Left lung (tissue), 10 donors: ENCODE data around the gene POU1F1. TPM values are rescaled to one million over a fixed set of nuclear protein-coding genes. Genes with fewer than 3 reads are reported as not detected.

Experiments
- ATAC-seq: fragments of 200-7000 bp; cut with Tn5 transposase; one replicate; pipeline ENCODE4 v1.9.1; 2020; ENCODE audit warnings: moderate library complexity
- DNase-seq, 4 donors: peaks; one replicate each; pipeline ENCODE4 v3.0.0-alpha.2; 2013 to 2020
- H3K27ac ChIP-seq, 2 donors: fragments of 200-600 bp; sonication (generic) in 1 of 2; one replicate each; pipeline versions ENCODE4 v1.5.0 to v1.8.0; 2020 to 2021
- H3K27me3 ChIP-seq, 2 donors: fragments of 200-600 bp; sonication (generic) in 1 of 2; one replicate each; pipeline versions ENCODE4 v1.5.0 to v1.8.0; 2020 to 2021
- H3K36me3 ChIP-seq, 2 donors: fragments of 200-600 bp; sonication (generic) in 1 of 2; one replicate each; pipeline versions ENCODE4 v1.5.0 to v1.8.0; 2020 to 2021
- H3K4me1 ChIP-seq, 2 donors: fragments of 200-600 bp; one replicate each; pipeline ENCODE4 v1.8.0; 2021
- H3K4me3 ChIP-seq, 2 donors: fragments of 200-600 bp; sonication (generic) in 1 of 2; one replicate each; pipeline versions ENCODE4 v1.5.0 to v1.8.0; 2020 to 2021; ENCODE audit warnings: mild to moderate bottlenecking in 1 of 2
- H3K9me3 ChIP-seq, 2 donors: fragments of 200-600 bp; sonication (generic) in 1 of 2; one replicate each; pipeline versions ENCODE4 v1.5.0 to v1.8.0; 2020 to 2021
- intact Hi-C, 2 donors: fragments of 100-400 bp; cut with DNase I; formaldehyde crosslinking; loops; one replicate each; pipeline versions ENCODE4 v1.11.2 to v1.14.2; 2022
- polyA plus RNA-seq, 6 donors: library from polyadenylated mRNA; unstranded; fragments of 120-200 nt; gene quantifications; one replicate each; pipeline ENCODE4 v1.2.1, GENCODE V29; 2013; ENCODE audit not compliant: insufficient read length in 6 of 6
- total RNA-seq, 2 donors: library from RNA; stranded (reverse); fragmentation: NEBNext Ultra II Directional; extraction: Animal tissue kit (Norgen Biotek cat#: 25700); gene quantifications; one replicate each; pipeline ENCODE4 v1.2.1, GENCODE V29; 2021
- TF ChIP-seq, protein P1 (sequence below), 2 donors: fragments of 200-600 bp; sonication (generic) in 1 of 2; IDR thresholded peaks; one replicate each; pipeline versions ENCODE4 v1.5.0 to v1.8.0; 2021; ENCODE audit warnings: antibody characterized with exemption in 2 of 2
- donor health status: DM: no; HTN: yes; CAD: no.
- donor health status: DM: no; HTN: no; CAD: no.

The POU1F1 gene
- total and polyA plus RNA-seq, 8 donors, result 0.17 TPM; not detected in 7

- peaks cover 0 to 40% of the 10 kb centered on the region in 2 donors for H3K36me3 ChIP-seq
- intact Hi-C loops, result no loop called here
- no peak for DNase-seq
- H3K4me1 ChIP-seq, result no peaks in the 10 kb centered on the region
- no peaks in the 10 kb centered on the region for H3K9me3 ChIP-seq
- no peak overlapping the region for H3K27ac ChIP-seq
- H3K27me3 ChIP-seq, result no peaks in the 10 kb centered on the region
- no peak for ATAC-seq
- TF ChIP-seq, protein P1, sequence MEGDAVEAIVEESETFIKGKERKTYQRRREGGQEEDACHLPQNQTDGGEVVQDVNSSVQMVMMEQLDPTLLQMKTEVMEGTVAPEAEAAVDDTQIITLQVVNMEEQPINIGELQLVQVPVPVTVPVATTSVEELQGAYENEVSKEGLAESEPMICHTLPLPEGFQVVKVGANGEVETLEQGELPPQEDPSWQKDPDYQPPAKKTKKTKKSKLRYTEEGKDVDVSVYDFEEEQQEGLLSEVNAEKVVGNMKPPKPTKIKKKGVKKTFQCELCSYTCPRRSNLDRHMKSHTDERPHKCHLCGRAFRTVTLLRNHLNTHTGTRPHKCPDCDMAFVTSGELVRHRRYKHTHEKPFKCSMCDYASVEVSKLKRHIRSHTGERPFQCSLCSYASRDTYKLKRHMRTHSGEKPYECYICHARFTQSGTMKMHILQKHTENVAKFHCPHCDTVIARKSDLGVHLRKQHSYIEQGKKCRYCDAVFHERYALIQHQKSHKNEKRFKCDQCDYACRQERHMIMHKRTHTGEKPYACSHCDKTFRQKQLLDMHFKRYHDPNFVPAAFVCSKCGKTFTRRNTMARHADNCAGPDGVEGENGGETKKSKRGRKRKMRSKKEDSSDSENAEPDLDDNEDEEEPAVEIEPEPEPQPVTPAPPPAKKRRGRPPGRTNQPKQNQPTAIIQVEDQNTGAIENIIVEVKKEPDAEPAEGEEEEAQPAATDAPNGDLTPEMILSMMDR (IDR thresholded peaks at IDR 0.05), result no peak
- no peak overlapping the region for H3K4me3 ChIP-seq
Measured at GRCh38 chr3:87247430-87247773, 29.0 kb downstream of the POU1F1 start.

GRCh38 chr3:87246662-87247429 lies 29.5 kb downstream of the POU1F1 start:
- DNase-seq (no peak), ATAC-seq (no peak)
- H3K36me3 ChIP-seq, result peaks cover 0 to 40% of the 10 kb centered on the region in 2 donors
- intact Hi-C loops, result no loop called here
- H3K9me3 ChIP-seq, result no peaks in the 10 kb centered on the region
- no peak overlapping the region for H3K4me3 ChIP-seq
- H3K27ac ChIP-seq, result no peak overlapping the region
- H3K4me1 ChIP-seq, result no peaks in the 10 kb centered on the region
- TF ChIP-seq, protein P1 (IDR thresholded peaks at IDR 0.05), result no peak
- no peaks in the 10 kb centered on the region for H3K27me3 ChIP-seq

DNA sequence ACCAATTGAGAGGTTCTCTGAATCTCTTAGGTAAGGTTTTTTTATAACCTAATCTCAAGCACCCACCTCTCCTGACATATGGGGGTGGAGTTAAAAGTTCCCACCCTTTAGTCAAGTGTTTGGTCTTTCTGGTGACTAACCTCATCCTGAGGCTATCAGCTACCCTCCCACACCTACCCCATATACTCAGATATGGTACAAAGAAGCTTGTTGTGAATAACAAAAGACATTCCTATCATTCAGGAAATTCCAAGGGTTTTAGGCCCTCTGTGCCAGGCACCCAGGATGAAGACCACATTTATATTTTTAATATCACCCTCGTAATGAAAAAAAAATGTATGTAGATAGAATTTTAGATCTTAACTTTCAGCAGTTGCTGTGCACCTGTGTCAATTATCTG lies 40.3 kb downstream of the POU1F1 start:
- no peak for ATAC-seq
- H3K4me1 ChIP-seq, result peaks cover 0 to 5% of the 10 kb centered on the region in 2 donors
- H3K36me3 ChIP-seq, result no peaks in the 10 kb centered on the region
- no peak overlapping the region for H3K27ac ChIP-seq
- no peak overlapping the region for H3K4me3 ChIP-seq
- H3K9me3 ChIP-seq, result peaks cover 0 to 3% of the 10 kb centered on the region in 2 donors
- intact Hi-C loops, result no loop called here
- TF ChIP-seq, protein P1 (IDR thresholded peaks at IDR 0.05), result no peak
- no peak for DNase-seq
- no peaks in the 10 kb centered on the region for H3K27me3 ChIP-seq

GRCh38 chr3:87233805-87234204 lies 42.6 kb downstream of the POU1F1 start:
- no peaks in the 10 kb centered on the region for H3K27me3 ChIP-seq
- H3K27ac ChIP-seq, result no peak overlapping the region
- peaks cover 0 to 3% of the 10 kb centered on the region in 2 donors for H3K9me3 ChIP-seq
- H3K36me3 ChIP-seq, result no peaks in the 10 kb centered on the region
- TF ChIP-seq, protein P1 (IDR thresholded peaks at IDR 0.05), result no peak
- no peak overlapping the region for H3K4me3 ChIP-seq
- no peak for DNase-seq
- no peak for ATAC-seq
- intact Hi-C loops, result no loop called here
- peaks cover 9 to 15% of the 10 kb centered on the region in 2 donors for H3K4me1 ChIP-seq

GRCh38 chr3:87229113-87229512 lies 47.3 kb downstream of the POU1F1 start:
- Histone ChIP-seq H3K36me3 (no peaks in the 10 kb centered on the region), H3K27ac (no peak overlapping the region), H3K9me3 (no peaks in the 10 kb centered on the region), H3K4me3 (peak overlapping the region; percentile 2 to 82), H3K4me1 (peaks cover 15 to 33% of the 10 kb centered on the region in 2 donors), H3K27me3 (no peaks in the 10 kb centered on the region)
- TF ChIP-seq, protein P1 (IDR thresholded peaks at IDR 0.05), result no peak
- intact Hi-C loops, result no loop called here
- DNase-seq (no peak), ATAC-seq (no peak)
